ENCODE results near the gene ATG2B.
A peak's percentile ranks its signal among the peaks of the same experiment; 100 is the strongest.

ATG2B gene

GRCh38 chr14:96267916-96268315 lies 95.2 kb downstream of the ATG2B start:
- H3K4me3 ChIP-seq (ENCODE audit: control insufficient read depth, low read depth, low read length) = no peak overlapping the region
- TF ChIP-seq CTCF (IDR thresholded peaks at IDR 0.05; ENCODE audit: control insufficient read depth, insufficient read depth, low read depth, low read length, missing control alignments) = no peak
- DNase-seq (ENCODE audit: low read depth) = no peak

GRCh38 chr14:96267336-96267735 lies 95.8 kb downstream of the ATG2B start:
- no peak for TF ChIP-seq CTCF (IDR thresholded peaks at IDR 0.05; ENCODE audit: control insufficient read depth, insufficient read depth, low read depth, low read length, missing control alignments)
- no peak overlapping the region for H3K4me3 ChIP-seq (ENCODE audit: control insufficient read depth, low read depth, low read length)
- DNase-seq (ENCODE audit: low read depth) = no peak

GRCh38 chr14:96265383-96266095 lies 97.6 kb downstream of the ATG2B start:
- DNase-seq (ENCODE audit: low read depth) = no peak
- no peak for TF ChIP-seq CTCF (IDR thresholded peaks at IDR 0.05; ENCODE audit: control insufficient read depth, insufficient read depth, low read depth, low read length, missing control alignments)
- no peak overlapping the region for H3K4me3 ChIP-seq (ENCODE audit: control insufficient read depth, low read depth, low read length)

- TF ChIP-seq CTCF (IDR thresholded peaks at IDR 0.05; ENCODE audit: control insufficient read depth, insufficient read depth, low read depth, low read length, missing control alignments) = peak; percentile 73
- H3K4me3 ChIP-seq (ENCODE audit: control insufficient read depth, low read depth, low read length) = no peak overlapping the region
- no peak for DNase-seq (ENCODE audit: low read depth)
Measured at GRCh38 chr14:96264853-96265252, 98.3 kb downstream of the ATG2B start.

- DNase-seq (ENCODE audit: low read depth) = no peak
- no peak overlapping the region for H3K4me3 ChIP-seq (ENCODE audit: control insufficient read depth, low read depth, low read length)
- TF ChIP-seq CTCF (IDR thresholded peaks at IDR 0.05; ENCODE audit: control insufficient read depth, insufficient read depth, low read depth, low read length, missing control alignments) = no peak
Measured at GRCh38 chr14:96264200-96264553, 99.0 kb downstream of the ATG2B start.

GRCh38 chr14:96263347-96264199 lies 99.6 kb downstream of the ATG2B start:
- H3K4me3 ChIP-seq (ENCODE audit: control insufficient read depth, low read depth, low read length) = no peak overlapping the region
- no peak for TF ChIP-seq CTCF (IDR thresholded peaks at IDR 0.05; ENCODE audit: control insufficient read depth, insufficient read depth, low read depth, low read length, missing control alignments)
- no peak for DNase-seq (ENCODE audit: low read depth)
